Medulla oblongata (tissue), 1 donor: ENCODE results near the gene NRF1.
A peak's percentile ranks its signal among the peaks of the same experiment; 100 is the strongest.
"Not testable (repeated sequence)": the region's sequence is repeated elsewhere in the genome, so short reads cannot be mapped to it uniquely, and the experiment has no call there.

Experiments used
- DNase-seq: peaks from one replicate; pipeline ENCODE4 v3.0.0-alpha.2; 2015; ENCODE audit errors: extremely low spot score

Gene NRF1

GRCh38 chr7:129607471-129608120 is 3.9 kb upstream of the NRF1 start:
- no peak for DNase-seq

DNA sequence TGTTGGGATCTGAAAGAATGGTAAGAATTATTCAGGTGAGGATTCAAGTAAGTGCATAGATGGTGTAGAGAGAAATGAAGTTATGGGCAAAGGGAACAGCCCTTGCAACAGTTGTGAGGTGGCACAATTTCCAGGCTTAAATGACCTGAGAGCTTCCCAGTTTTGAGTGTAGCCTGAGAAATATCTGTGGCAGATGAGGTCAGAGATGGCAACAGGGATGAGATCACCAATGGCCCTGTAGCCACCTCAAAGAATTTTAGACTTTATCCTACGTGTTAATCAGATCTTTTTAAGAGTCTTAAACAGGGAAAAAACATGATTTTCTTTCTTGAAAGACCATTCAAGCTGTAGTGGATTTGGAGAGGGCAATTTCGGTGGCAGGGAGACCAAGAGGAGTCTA is 1.9 kb upstream of the NRF1 start:
- no peak for DNase-seq

GRCh38 chr7:129610709-129611245 is 743 bp upstream of the NRF1 start:
- DNase-seq = no peak

GRCh38 chr7:129612112-129613015 is 844 bp downstream of the NRF1 start:
- DNase-seq = peak; percentile 74

DNA sequence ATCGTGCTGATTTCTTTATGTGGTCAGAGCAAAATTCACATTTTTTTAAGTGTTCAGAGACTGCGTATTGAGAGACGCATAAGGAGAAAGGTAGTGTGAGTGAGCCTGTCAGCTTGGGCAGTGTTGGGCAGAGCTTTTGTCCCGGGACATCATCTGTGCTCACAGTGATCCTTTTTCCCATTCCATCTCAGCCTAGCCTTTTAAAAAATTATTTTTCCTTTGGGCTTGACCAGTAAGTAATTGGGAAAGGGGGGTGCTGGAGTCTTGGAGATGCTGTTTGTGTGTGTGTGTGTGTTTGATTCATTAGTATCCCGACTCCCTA is 1.5 kb downstream of the NRF1 start:
- no peak for DNase-seq

DNA sequence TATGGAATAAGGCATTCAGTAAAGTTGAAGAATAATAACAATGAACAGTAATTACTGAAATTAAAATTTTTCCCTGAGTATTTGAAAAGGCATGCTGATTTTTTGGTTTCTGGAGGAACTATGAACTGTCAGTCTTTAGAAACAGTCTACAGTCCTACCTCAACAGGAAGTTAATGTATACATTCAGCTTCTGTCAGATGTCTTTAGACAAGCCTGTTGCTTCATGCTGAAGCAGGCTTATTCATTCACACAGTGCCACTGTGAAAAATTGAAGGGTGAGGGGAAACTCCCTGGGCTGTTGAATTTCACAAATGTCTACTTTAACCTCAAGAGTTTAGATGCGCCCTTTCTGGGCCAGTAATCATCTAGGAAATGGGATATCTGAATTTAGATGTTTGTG is 3.5 kb downstream of the NRF1 start:
- DNase-seq = no peak

- DNase-seq = no peak
Measured at GRCh38 chr7:129616530-129616929, 5.0 kb downstream of the NRF1 start.

DNA sequence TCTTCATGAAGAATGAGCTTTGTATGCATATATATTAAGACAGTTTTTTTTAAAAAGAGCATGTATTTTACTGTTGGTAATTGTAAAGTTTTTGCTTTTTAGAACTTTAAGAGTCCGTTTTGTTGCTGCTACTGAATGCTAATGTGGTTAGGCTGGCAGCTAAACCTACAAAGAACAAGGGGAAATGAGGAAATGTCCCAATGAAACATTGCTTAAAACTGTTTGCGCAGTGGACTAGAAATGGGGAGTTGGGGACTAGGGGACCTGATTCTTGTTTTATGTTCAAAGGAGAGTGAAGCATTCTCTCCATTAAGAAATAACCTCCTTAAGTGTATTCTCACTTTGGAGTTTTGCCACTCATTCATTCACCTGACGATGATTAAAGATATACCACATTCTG is 5.7 kb downstream of the NRF1 start:
- peak; percentile 41 for DNase-seq

DNA sequence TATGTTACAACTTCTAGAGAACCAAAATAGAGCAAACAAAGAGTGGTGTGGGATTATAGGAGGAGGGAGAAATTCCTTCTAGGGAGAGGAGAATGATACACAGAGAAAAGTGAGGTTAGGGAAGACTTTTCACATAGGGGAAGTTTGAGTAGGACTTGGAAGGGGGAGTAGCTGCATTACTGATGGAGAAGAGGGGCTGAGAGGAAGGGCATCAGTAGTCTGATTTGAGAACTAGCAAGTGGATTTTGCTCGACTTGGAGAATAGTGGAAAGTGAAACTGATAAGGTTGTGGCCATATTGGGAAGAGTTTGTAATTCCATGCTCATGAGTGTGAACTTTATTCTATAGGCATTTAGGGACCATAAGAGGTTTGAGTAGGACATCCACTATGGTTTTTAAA is 6.1 kb downstream of the NRF1 start:
- DNase-seq = no peak

DNA sequence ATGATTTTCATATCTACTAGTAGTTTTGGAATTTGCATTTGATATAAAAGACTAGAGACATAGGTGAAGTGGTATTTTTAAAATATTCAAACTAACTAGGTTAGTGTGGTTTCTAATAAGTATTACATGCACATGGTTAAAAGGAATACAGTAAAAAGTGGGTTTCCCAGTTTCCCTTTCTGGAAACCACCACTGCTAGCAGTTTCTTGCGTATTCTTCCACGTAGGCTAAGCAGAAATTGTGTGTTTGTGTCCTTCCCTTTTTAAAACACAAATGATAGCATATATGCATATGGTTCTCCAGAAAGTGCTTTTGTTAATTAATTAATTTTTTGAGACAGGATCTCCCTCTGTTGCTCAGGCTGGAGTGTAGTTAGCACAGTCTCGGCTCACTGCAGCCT is 15.4 kb downstream of the NRF1 start:
- no peak for DNase-seq

DNA sequence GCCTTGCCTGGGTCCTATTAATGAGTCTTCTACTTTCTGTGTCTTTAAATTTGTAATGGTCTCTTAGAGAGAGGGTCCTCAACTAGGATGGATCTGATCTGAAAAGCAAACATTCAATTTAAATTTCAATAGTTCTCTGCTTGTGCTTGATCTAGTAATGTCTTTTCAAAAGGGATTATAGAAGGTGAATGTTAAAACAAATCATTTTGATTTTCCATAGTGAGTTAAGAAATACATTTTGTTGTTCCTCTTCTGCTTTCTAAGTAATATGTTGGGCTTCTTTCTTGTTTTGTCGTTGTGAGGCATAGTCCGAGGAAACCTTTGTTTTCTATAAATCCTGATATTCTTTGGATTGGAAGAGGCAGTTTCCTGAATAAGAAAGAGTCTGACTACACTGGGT is 18.8 kb downstream of the NRF1 start:
- no peak for DNase-seq

GRCh38 chr7:129634361-129635034 is 23.0 kb downstream of the NRF1 start:
- DNase-seq = no peak

GRCh38 chr7:129635300-129636029 is 23.9 kb downstream of the NRF1 start:
- peak; percentile 90 for DNase-seq

DNA sequence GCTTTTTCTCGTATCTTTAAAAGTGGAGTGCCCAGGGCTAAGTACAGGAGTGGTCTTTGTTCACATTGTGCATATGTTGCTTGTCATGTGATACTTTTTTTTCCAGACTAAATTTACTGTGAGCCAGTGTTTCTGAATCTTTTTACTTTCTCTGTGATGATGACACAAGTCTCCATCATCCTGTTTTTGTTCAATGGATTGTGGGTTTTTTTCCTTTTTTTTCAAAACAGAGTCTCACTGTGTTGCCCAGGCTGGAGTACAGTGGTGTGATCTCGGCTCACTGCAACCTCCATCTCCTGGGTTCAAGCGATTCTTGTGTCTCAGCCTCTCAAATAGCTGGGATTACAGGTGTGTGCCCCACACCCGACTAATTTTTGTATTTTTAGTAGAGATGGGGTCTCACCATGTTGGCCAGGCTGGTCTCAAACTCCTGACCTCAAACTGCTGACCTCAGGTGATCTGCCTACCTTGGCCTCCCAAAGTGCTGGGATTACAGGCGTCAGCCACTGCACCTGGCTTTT is 24.6 kb downstream of the NRF1 start:
- not testable (repeated sequence) for DNase-seq

DNA sequence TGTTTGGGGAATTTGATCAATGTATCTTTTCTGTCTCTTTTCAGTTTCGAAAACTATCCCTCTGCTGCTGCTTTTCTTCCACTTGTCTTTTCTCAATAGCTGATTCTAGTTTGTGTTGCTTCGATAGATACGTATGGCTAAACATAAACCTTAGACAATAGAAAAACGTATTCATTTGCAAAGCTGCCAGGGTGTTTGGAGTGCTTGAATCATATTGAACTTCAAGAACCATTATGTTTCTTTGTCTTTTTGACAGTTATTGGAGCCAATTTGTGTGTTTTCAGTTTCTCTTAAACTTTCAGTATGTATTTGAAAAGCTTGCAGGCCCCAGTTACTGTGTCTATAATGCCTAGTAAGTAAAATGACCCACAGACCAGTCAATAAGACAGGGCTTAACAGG is 25.1 kb downstream of the NRF1 start:
- no peak for DNase-seq

GRCh38 chr7:129640400-129640799 is 28.9 kb downstream of the NRF1 start:
- DNase-seq = no peak

GRCh38 chr7:129642871-129643549 is 31.5 kb downstream of the NRF1 start:
- DNase-seq = peak; percentile 79

DNA sequence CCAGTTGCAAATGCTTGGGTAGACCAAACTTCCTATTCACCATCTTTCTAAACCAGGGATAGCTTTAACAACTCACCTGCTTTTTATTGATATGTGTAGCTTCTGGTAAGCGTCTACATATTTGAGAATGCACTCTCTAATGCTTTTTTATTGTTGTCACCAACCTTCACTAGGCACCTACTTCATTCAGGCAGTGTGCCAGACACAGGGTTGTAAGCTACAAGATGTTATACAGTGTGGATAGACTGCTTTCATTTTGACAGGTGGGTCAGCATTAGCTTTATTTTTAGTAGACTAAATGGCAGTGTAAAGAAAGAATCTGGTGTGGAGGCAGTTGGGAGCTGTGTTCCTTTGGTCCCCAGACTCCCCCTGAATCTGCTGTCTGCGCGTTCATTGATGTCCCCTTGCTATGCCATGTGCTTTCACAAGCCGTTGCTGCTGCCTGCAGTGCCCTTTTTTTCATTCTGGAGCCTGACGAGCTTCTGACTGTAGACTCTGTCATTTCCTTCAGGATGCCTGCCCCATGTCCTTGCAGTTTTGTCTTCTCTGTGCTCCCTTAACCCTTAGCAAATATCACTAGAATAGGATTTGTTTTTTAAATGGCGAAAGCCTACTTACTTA is 32.1 kb downstream of the NRF1 start:
- peak; percentile 13 for DNase-seq

- peak; percentile 77 for DNase-seq
Measured at GRCh38 chr7:129644634-129645230, 33.2 kb downstream of the NRF1 start.

DNA sequence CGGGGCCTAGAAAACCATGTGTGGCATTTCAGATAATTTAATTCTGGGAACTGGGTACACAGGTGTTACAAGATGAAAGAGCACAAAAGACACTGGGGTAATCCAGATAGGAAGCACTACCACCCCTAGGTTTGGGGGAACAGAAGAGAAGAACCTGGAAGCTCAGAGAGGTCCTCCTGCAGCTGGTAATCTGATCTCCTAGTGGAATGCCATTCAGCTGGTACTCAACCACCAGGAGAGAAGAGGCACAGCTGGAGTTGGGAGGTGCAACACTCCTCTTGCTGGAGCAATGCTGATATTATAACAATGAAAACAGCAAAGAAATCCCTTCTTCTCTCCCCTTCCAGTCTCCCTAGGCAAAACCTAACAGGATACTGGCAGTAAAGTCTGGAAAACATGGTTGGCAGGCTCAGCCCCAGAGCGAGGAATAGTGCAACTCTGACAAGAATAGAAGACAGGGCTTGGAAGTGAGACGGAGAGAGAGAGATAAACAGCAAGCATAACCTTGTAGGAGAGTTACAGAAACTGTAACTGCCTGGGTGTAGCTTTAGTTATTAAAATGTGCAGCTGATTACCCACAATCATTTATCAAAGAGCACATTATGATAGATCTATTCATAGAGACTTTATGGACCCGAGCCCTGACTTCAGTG is 35.0 kb downstream of the NRF1 start:
- DNase-seq = no peak
